HG02852 (cell line): Measurements from ENCODE around the gene MACC1.

Experiments
- ATAC-seq: cut with Tn5 transposase; IDR thresholded peaks from one replicate; pipeline ENCODE4 v1.9.1; 2021; ENCODE audit warnings: mild to moderate bottlenecking, moderate library complexity; ENCODE audit not compliant: unreplicated experiment

The MACC1 gene

DNA sequence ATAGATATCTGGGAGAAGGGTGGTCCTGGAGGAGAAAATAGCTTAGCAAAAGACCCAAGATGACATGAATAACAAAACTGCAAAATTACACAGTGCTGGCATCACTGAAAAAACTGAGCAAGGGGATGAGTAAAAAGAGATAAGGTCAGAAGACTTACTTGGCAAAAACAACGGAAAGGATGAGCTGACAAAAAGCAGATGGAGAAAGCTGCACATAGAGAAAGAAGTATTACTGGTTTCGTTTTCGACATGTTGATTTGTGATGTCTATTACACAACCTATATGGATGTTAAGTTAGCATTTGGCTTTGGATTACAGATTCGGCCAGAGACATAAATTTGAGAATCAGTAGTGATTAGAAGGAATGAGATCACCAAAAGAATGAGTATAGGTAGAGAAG, 132.1 kb downstream of the MACC1 start:
- ATAC-seq, result no peak
